H9 (cell line): ENCODE measurements around the gene EXOSC2. TPM values are rescaled to one million over a fixed set of nuclear protein-coding genes. Genes with fewer than 3 reads are reported as not detected.

Experiments used
- DNase-seq: peaks from one replicate; pipeline ENCODE4 v3.0.0-alpha.2; 2017
- H2AFZ ChIP-seq: one replicate; pipeline ENCODE4 v1.6.1; 2013; ENCODE audit warnings: mild to moderate bottlenecking, low read length, control low read depth, moderate library complexity
- H2AK5ac ChIP-seq: 2 replicates; pipeline ENCODE4 v1.6.1; 2013; ENCODE audit warnings: low read length, control low read depth, mixed read lengths; ENCODE audit not compliant: insufficient read length
- H2BK120ac ChIP-seq: one replicate; pipeline ENCODE4 v1.6.1; 2013; ENCODE audit warnings: low read depth, mild to moderate bottlenecking, low read length, control low read depth, inconsistent platforms; ENCODE audit not compliant: poor library complexity, severe bottlenecking
- H2BK12ac ChIP-seq: 2 replicates; pipeline ENCODE4 v1.6.1; 2013; ENCODE audit warnings: low read length, control low read depth, mixed read lengths, low read depth; ENCODE audit not compliant: insufficient read length
- H2BK15ac ChIP-seq: 2 replicates; pipeline ENCODE4 v1.6.1; 2013; ENCODE audit warnings: low read depth, low read length, control low read depth
- H2BK20ac ChIP-seq: one replicate; pipeline ENCODE4 v1.6.1; 2013; ENCODE audit warnings: low read depth, mild to moderate bottlenecking, low read length, control low read depth, inconsistent platforms; ENCODE audit not compliant: poor library complexity, severe bottlenecking
- H2BK5ac ChIP-seq: 2 replicates; pipeline ENCODE4 v1.6.1; 2013; ENCODE audit warnings: low read length, control low read depth, mixed read lengths; ENCODE audit not compliant: insufficient read length
- H3K14ac ChIP-seq: 2 replicates; pipeline ENCODE4 v1.6.1; 2013; ENCODE audit warnings: low read length, control low read depth; ENCODE audit not compliant: insufficient read depth
- H3K18ac ChIP-seq: 2 replicates; pipeline ENCODE4 v1.6.1; 2013; ENCODE audit warnings: low read depth, mild to moderate bottlenecking, mixed read lengths, low read length, control low read depth; ENCODE audit not compliant: insufficient read length
- H3K23ac ChIP-seq: 2 replicates; pipeline ENCODE4 v1.6.1; 2013; ENCODE audit warnings: low read length, control low read depth, mixed read lengths, low read depth; ENCODE audit not compliant: insufficient read length
- H3K23me2 ChIP-seq: 2 replicates; pipeline ENCODE4 v1.6.1; 2013; ENCODE audit warnings: low read depth, mild to moderate bottlenecking, mixed read lengths, low read length, control low read depth; ENCODE audit not compliant: insufficient read length, poor library complexity, severe bottlenecking
- H3K27ac ChIP-seq: 2 replicates; pipeline ENCODE4 v1.5.1; 2013; ENCODE audit warnings: low read length, control low read depth, mixed read lengths, low read depth; ENCODE audit not compliant: insufficient read length
- H3K27me3 ChIP-seq: 2 replicates; pipeline ENCODE4 v1.6.1; 2013; ENCODE audit warnings: low read length, control low read depth, inconsistent platforms; ENCODE audit not compliant: insufficient read depth
- H3K4ac ChIP-seq: 2 replicates; pipeline ENCODE4 v1.6.1; 2013; ENCODE audit warnings: low read depth, mild to moderate bottlenecking, control low read depth, inconsistent platforms, low read length, moderate library complexity
- H3K4me1 ChIP-seq: 2 replicates; pipeline ENCODE4 v1.6.1; 2013; ENCODE audit warnings: low read length, control low read depth, inconsistent platforms; ENCODE audit not compliant: insufficient read depth
- H3K4me2 ChIP-seq: 2 replicates; pipeline ENCODE4 v1.6.1; 2013; ENCODE audit warnings: low read length, control low read depth, mixed read lengths; ENCODE audit not compliant: insufficient read length, insufficient read depth
- H3K56ac ChIP-seq: 2 replicates; pipeline ENCODE4 v1.6.1; 2013; ENCODE audit warnings: low read depth, mild to moderate bottlenecking, mixed read lengths, low read length, control low read depth; ENCODE audit not compliant: insufficient read length
- H3K79me1 ChIP-seq: 2 replicates; pipeline ENCODE4 v1.6.1; 2013; ENCODE audit warnings: low read depth, mild to moderate bottlenecking, moderate library complexity, low read length, control low read depth, inconsistent platforms; ENCODE audit not compliant: insufficient read depth, poor library complexity, severe bottlenecking
- H3K79me2 ChIP-seq: 2 replicates; pipeline ENCODE4 v1.6.1; 2013; ENCODE audit warnings: low read length, control low read depth, inconsistent platforms; ENCODE audit not compliant: insufficient read depth
- H3K9ac ChIP-seq: 2 replicates; pipeline ENCODE4 v1.6.1; 2013; ENCODE audit warnings: low read length, control low read depth, mixed read lengths; ENCODE audit not compliant: insufficient read length; ENCODE audit errors: extremely low read depth
- H3K9me3 ChIP-seq: one replicate; pipeline ENCODE4 v1.6.1; 2013; ENCODE audit warnings: low read depth, low read length, inconsistent platforms; ENCODE audit not compliant: control insufficient read depth
- H3T11ph ChIP-seq: one replicate; pipeline ENCODE4 v1.6.1; 2013; ENCODE audit warnings: mild to moderate bottlenecking, low read length, control low read depth, inconsistent platforms
- H4K20me1 ChIP-seq: one replicate; pipeline ENCODE4 v1.6.1; 2013; ENCODE audit not compliant: control insufficient read depth, insufficient read length, insufficient read depth
- H4K5ac ChIP-seq: 2 replicates; pipeline ENCODE4 v1.6.1; 2013; ENCODE audit warnings: low read depth, mild to moderate bottlenecking, mixed read lengths, low read length, control low read depth; ENCODE audit not compliant: insufficient read length
- H4K8ac ChIP-seq: replicated peaks from 2 replicates; pipeline ENCODE4 v1.6.1; 2013; ENCODE audit warnings: low read length, control low read depth, mixed read lengths, low read depth; ENCODE audit not compliant: insufficient read length
- H4K91ac ChIP-seq: 2 replicates; pipeline ENCODE4 v1.6.1; 2013; ENCODE audit warnings: low read depth, mild to moderate bottlenecking, moderate library complexity, mixed read lengths, low read length, control low read depth; ENCODE audit not compliant: insufficient read length
- H3K27ac Mint-ChIP-seq, 3 experiments: 2 replicates in 2 of 3; 3 replicates in 1 of 3; pipeline ENCODE4 v1.8.0; 2020 to 2021; ENCODE audit warnings: mixed read lengths in 3 of 3, mild to moderate bottlenecking in 1 of 3, moderate library complexity in 1 of 3
- H3K27me3 Mint-ChIP-seq: 2 replicates; pipeline ENCODE4 v1.8.0; 2021; ENCODE audit warnings: low read depth, mild to moderate bottlenecking, moderate library complexity, mixed read lengths
- H3K36me3 Mint-ChIP-seq, 3 experiments: 2 replicates in 2 of 3; 3 replicates in 1 of 3; pipeline ENCODE4 v1.8.0; 2020 to 2021; ENCODE audit warnings: low read depth in 3 of 3, mixed read lengths in 3 of 3; ENCODE audit not compliant: insufficient read depth in 1 of 3
- H3K4me1 Mint-ChIP-seq, 2 experiments: 2 replicates each; pipeline ENCODE4 v1.8.0; 2020; ENCODE audit warnings: mixed read lengths in 2 of 2
- H3K4me3 Mint-ChIP-seq, 2 experiments: 2 replicates in 1 of 2; 3 replicates in 1 of 2; pipeline ENCODE4 v1.8.0; 2020 to 2021; ENCODE audit warnings: mild to moderate bottlenecking in 2 of 2, mixed read lengths in 2 of 2, moderate library complexity in 1 of 2
- H3K9me3 Mint-ChIP-seq, 2 experiments: 2 replicates in 1 of 2; 3 replicates in 1 of 2; pipeline ENCODE4 v1.8.0; 2020; ENCODE audit warnings: mild to moderate bottlenecking in 2 of 2, mixed read lengths in 2 of 2, moderate library complexity in 1 of 2
- WGBS: extraction: QIAGEN DNeasy Blood & Tissue Kit; methylation state at CpG from one replicate; pipeline ENCODE4 v1.1.7; 2013; ENCODE audit warnings: missing lambda C conversion rate, low lambda C conversion rate, mixed read lengths; ENCODE audit not compliant: insufficient read length; ENCODE audit errors: extremely low coverage; 5-methylcytosine and 5-hydroxymethylcytosine counted together
- total RNA-seq: library from RNA; stranded (reverse); gene quantifications from 2 replicates; pipeline ENCODE4 v1.2.1, GENCODE V29; 2021
- TF ChIP-seq, protein P1 (sequence below): fragments of 200-600 bp; sonication (generic); conservative IDR thresholded peaks from 3 replicates; pipeline ENCODE4 v1.8.0; 2021; ENCODE audit warnings: antibody characterized with exemption, mild to moderate bottlenecking

EXOSC2 gene
- total RNA-seq, 1 experiment from 2014 or later, result 94.5 TPM

DNA sequence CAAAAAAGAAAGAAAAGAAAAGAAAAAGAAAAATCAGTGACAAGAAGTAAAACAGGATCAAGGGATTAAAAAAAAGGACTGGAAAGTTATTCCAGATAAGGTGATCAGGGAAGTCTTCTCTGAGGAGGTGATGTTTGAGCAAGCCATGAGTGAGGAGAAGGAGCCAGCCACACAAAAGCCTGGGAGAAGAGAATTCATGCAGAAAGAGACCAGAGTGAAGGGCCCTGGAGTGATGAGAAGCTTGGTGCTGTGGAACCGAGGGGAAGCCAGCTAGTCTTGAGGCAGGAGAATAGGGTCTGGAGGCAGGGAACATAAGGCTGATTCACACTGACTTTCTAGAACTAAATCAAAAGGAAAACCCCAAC lies 4.0 kb upstream of the EXOSC2 start:
- H3K9me3 ChIP-seq, result no peaks in the 10 kb centered on the region
- H3K4ac ChIP-seq, result no peak overlapping the region
- peaks cover 0 to 4% (median 3%) of the 10 kb centered on the region in 3 experiments; a peak in 4 of 7 replicates for H3K36me3 Mint-ChIP-seq
- H3K14ac ChIP-seq, result no peak overlapping the region
- no peak overlapping the region for H2AK5ac ChIP-seq
- H3K23ac ChIP-seq, result no peak overlapping the region
- H3K18ac ChIP-seq, result no peak overlapping the region
- peaks cover 7% of the 10 kb centered on the region; the same call in 1 of the 2 replicates for H3K79me2 ChIP-seq
- H2BK5ac ChIP-seq, result no peak overlapping the region
- H2BK12ac ChIP-seq, result no peak overlapping the region
- H3K27ac Mint-ChIP-seq, result peak overlapping the region in 2 of 3 experiments; percentile 16 to 39; a peak in 4 of 7 replicates
- peaks cover 7% of the 10 kb centered on the region for H3K23me2 ChIP-seq
- H4K5ac ChIP-seq, result no peak overlapping the region
- peaks cover 26 to 42% of the 10 kb centered on the region in 2 experiments for H3K4me1 Mint-ChIP-seq
- H4K91ac ChIP-seq, result no peak overlapping the region
- H3K4me3 Mint-ChIP-seq, result peak overlapping the region in 1 of 2 experiments; percentile 5; a peak in 2 of 5 replicates
- no peak overlapping the region for H4K8ac ChIP-seq
- no peaks in the 10 kb centered on the region for H3K79me1 ChIP-seq
- no peaks in the 10 kb centered on the region for H4K20me1 ChIP-seq
- H2AFZ ChIP-seq, result no peak overlapping the region
- no peak overlapping the region for H2BK120ac ChIP-seq
- no CpG with 5 or more reads among the region's 1 CpG for WGBS
- H3K4me2 ChIP-seq, result peak overlapping the region; percentile 14
- no peak overlapping the region for H3K27ac ChIP-seq
- H3T11ph ChIP-seq, result no peak overlapping the region
- no peak for DNase-seq
- H3K27me3 Mint-ChIP-seq, result peaks cover 4% of the 10 kb centered on the region
- no peaks in the 10 kb centered on the region for H3K27me3 ChIP-seq
- no peak overlapping the region for H3K56ac ChIP-seq
- peaks cover 10% of the 10 kb centered on the region in 2 experiments for H3K9me3 Mint-ChIP-seq
- TF ChIP-seq, protein P1, sequence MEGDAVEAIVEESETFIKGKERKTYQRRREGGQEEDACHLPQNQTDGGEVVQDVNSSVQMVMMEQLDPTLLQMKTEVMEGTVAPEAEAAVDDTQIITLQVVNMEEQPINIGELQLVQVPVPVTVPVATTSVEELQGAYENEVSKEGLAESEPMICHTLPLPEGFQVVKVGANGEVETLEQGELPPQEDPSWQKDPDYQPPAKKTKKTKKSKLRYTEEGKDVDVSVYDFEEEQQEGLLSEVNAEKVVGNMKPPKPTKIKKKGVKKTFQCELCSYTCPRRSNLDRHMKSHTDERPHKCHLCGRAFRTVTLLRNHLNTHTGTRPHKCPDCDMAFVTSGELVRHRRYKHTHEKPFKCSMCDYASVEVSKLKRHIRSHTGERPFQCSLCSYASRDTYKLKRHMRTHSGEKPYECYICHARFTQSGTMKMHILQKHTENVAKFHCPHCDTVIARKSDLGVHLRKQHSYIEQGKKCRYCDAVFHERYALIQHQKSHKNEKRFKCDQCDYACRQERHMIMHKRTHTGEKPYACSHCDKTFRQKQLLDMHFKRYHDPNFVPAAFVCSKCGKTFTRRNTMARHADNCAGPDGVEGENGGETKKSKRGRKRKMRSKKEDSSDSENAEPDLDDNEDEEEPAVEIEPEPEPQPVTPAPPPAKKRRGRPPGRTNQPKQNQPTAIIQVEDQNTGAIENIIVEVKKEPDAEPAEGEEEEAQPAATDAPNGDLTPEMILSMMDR, result no peak
- H2BK15ac ChIP-seq, result no peak overlapping the region
- H3K9ac ChIP-seq, result no peak overlapping the region
- no peak overlapping the region for H2BK20ac ChIP-seq
- H3K4me1 ChIP-seq, result no peaks in the 10 kb centered on the region; the same call in 1 of the 2 replicates
